Smooth muscle cell (in vitro differentiated cells): ENCODE results near the gene PAX7. TPM values are rescaled to one million over a fixed set of nuclear protein-coding genes. Genes with fewer than 3 reads are reported as not detected.

Experiments used
- DNase-seq: peaks from one replicate; lab custom pipeline; 2025; ENCODE audit not compliant: unreplicated experiment; lab: John Stamatoyannopoulos, UW
- H2AFZ ChIP-seq: fragments of 200-600 bp; sonication (generic); 2 replicates; pipeline ENCODE4 v1.6.0; 2016; ENCODE audit warnings: antibody characterized with exemption, low read depth, mild to moderate bottlenecking
- H3F3A ChIP-seq: fragments of 200-600 bp; sonication (generic); 2 replicates; pipeline ENCODE4 v1.6.0; 2017; ENCODE audit warnings: antibody characterized with exemption, low read depth
- H3K27ac ChIP-seq: fragments of 200-600 bp; sonication (generic); 2 replicates; pipeline ENCODE4 v1.5.1; 2016; ENCODE audit warnings: low read depth, mild to moderate bottlenecking
- H3K27me3 ChIP-seq: fragments of 200-600 bp; sonication (generic); 2 replicates; pipeline ENCODE4 v1.6.1; 2016; ENCODE audit warnings: low read depth, mild to moderate bottlenecking
- H3K36me3 ChIP-seq: fragments of 200-600 bp; sonication (generic); 2 replicates; pipeline ENCODE4 v1.5.1; 2016; ENCODE audit warnings: low read depth
- H3K4me1 ChIP-seq: fragments of 200-600 bp; sonication (generic); 2 replicates; pipeline ENCODE4 v1.5.1; 2016; ENCODE audit warnings: low read depth
- H3K4me2 ChIP-seq: fragments of 200-600 bp; sonication (generic); 2 replicates; pipeline ENCODE4 v1.6.0; 2016; ENCODE audit warnings: mild to moderate bottlenecking
- H3K4me3 ChIP-seq: fragments of 200-600 bp; sonication (generic); 2 replicates; pipeline ENCODE4 v1.5.1; 2016; ENCODE audit warnings: mild to moderate bottlenecking
- H3K79me2 ChIP-seq: fragments of 200-600 bp; sonication (generic); 2 replicates; pipeline ENCODE4 v1.6.0; 2016; ENCODE audit warnings: low read depth, mild to moderate bottlenecking
- H3K9ac ChIP-seq: fragments of 200-600 bp; sonication (generic); 2 replicates; pipeline ENCODE4 v1.6.0; 2016; ENCODE audit warnings: low read depth
- H3K9me3 ChIP-seq: fragments of 200-600 bp; sonication (generic); replicated peaks from 2 replicates; pipeline ENCODE4 v1.5.1; 2016; ENCODE audit warnings: low read depth
- H4K20me1 ChIP-seq: fragments of 200-600 bp; sonication (generic); 2 replicates; pipeline ENCODE4 v1.6.0; 2016; ENCODE audit warnings: low read depth
- WGBS: methylation state at CpG from one replicate; pipeline ENCODE4 v1.1.7; 2016; ENCODE audit warnings: low lambda C conversion rate; 5-methylcytosine and 5-hydroxymethylcytosine counted together
- polyA plus RNA-seq: library from polyadenylated mRNA; unstranded; fragments of >200 nt; fragmentation: Nextera tagmentation; extraction: Ambion mirVana; gene quantifications from 2 replicates; pipeline ENCODE4 v1.2.1, GENCODE V29; 2016
- total RNA-seq: library from RNA; depleted of rRNA; stranded (reverse); fragments of >200 nt; gene quantifications from 2 replicates; pipeline ENCODE4 v1.2.3, GENCODE V29; 2014
- TF ChIP-seq, protein P1 (sequence below): fragments of 200-600 bp; sonication (generic); IDR thresholded peaks from 2 replicates; pipeline ENCODE4 v1.5.1; 2017; ENCODE audit warnings: borderline replicate concordance, mild to moderate bottlenecking, antibody characterized with exemption; ENCODE audit not compliant: insufficient read depth, poor library complexity, severe bottlenecking

Gene PAX7
- total and polyA plus RNA-seq, 2 experiments from 2014 or later, result not detected

DNA sequence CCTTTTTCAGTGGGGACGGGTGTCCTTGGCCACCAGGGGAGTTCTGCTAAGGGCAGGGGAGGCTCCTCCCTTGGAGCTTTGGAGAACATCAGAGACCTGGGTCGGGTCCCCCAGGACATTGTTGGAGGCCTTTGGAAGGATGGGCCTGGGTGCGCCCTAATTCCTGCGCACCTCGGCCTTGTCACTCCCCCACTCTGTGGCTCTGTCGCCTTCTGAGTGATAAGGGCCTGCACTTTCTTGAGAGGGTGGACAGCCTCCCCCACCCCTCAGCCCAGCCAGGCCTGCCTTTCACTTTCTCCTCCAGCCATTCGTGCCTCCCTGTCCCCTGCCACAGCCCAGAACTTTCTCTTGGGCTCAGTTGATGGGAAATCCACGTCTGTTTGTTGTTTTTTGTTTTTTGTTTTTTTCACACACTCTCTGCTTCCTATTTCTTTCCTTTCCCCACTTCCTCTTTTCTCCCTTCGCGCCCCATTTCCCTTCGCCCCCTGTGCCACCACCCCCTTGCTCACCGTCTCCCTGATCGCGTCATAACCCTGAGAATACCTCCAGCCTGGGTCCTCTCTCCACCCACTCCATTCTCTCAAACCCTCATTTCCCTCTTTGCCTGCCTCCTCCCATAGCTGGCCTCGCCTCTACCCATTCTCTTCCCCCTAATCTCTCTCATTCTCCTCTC lies 85.6 kb downstream of the PAX7 start:
- H3K79me2 ChIP-seq, result no peaks in the 10 kb centered on the region
- no peaks in the 10 kb centered on the region for H3F3A ChIP-seq
- DNase-seq, result no peak
- peak overlapping the region; percentile 38 for H3K4me3 ChIP-seq
- no peaks in the 10 kb centered on the region for H4K20me1 ChIP-seq
- H3K27ac ChIP-seq, result no peak overlapping the region
- no peaks in the 10 kb centered on the region for H3K36me3 ChIP-seq
- WGBS, result 69% methylated on average over 8 of the region's 15 CpGs
- no peaks in the 10 kb centered on the region for H3K4me1 ChIP-seq
- no peak overlapping the region for H3K9ac ChIP-seq
- TF ChIP-seq, protein P1, sequence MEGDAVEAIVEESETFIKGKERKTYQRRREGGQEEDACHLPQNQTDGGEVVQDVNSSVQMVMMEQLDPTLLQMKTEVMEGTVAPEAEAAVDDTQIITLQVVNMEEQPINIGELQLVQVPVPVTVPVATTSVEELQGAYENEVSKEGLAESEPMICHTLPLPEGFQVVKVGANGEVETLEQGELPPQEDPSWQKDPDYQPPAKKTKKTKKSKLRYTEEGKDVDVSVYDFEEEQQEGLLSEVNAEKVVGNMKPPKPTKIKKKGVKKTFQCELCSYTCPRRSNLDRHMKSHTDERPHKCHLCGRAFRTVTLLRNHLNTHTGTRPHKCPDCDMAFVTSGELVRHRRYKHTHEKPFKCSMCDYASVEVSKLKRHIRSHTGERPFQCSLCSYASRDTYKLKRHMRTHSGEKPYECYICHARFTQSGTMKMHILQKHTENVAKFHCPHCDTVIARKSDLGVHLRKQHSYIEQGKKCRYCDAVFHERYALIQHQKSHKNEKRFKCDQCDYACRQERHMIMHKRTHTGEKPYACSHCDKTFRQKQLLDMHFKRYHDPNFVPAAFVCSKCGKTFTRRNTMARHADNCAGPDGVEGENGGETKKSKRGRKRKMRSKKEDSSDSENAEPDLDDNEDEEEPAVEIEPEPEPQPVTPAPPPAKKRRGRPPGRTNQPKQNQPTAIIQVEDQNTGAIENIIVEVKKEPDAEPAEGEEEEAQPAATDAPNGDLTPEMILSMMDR, result no peak
- no peak overlapping the region for H2AFZ ChIP-seq
- H3K27me3 ChIP-seq, result peaks cover 39% of the 10 kb centered on the region
- H3K4me2 ChIP-seq, result peak overlapping the region; percentile 86
- H3K9me3 ChIP-seq, result no peaks in the 10 kb centered on the region

DNA sequence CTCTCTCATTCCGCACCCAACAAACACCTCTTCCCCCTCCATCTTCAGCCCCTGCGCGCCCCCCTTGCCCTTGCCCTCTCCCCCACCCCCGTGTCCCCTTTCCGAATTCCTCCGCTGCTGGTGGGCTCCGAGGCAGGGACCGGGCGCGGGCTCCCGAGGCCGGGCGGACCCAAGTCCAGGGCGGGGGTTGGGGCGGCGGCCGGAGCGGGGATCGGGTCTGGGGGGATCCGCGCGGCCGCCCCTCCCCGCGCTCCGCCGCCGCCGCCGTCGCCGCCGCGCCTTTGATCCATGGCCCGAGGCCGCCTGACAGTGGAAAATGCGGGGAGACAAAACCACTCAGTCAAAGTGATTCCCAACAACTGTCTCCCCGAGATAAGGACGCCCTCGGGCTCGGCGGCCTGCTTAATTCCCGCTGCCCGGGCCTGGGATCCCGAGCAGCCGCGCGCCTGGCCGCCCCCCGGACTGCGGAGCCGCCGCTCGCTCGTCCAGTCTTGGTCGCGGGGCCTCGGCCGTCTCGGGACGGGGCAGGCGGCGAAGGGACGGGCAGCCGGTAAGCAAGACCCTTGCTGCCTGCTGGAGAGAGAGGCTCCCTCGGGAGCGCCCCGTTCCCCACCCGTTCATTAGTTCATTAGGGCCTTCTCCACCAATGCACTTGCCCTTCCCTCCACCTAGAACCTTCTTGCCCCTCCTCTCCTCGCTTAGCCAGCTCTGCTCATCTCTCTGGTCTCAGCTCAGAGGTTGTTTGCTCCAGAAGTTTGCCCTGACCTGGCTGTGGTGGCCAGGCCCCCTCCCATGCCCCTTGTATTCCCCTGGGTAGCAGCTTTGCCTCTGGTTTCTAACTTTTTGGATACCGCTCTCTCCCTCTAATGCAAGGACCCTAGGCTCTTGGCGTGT lies 86.4 kb downstream of the PAX7 start:
- H4K20me1 ChIP-seq, result no peaks in the 10 kb centered on the region
- H3K4me3 ChIP-seq, result peak overlapping the region; percentile 38
- H3K36me3 ChIP-seq, result no peaks in the 10 kb centered on the region
- no peaks in the 10 kb centered on the region for H3K4me1 ChIP-seq
- TF ChIP-seq, protein P1, result no peak
- H3F3A ChIP-seq, result no peaks in the 10 kb centered on the region
- H3K9me3 ChIP-seq, result no peaks in the 10 kb centered on the region
- DNase-seq, result no peak
- H3K79me2 ChIP-seq, result no peaks in the 10 kb centered on the region
- no peak overlapping the region for H3K9ac ChIP-seq
- no peak overlapping the region for H3K27ac ChIP-seq
- H3K27me3 ChIP-seq, result peaks cover 44% of the 10 kb centered on the region
- no peak overlapping the region for H2AFZ ChIP-seq
- H3K4me2 ChIP-seq, result peak overlapping the region; percentile 86
- 7% methylated on average over 38 of the region's 72 CpGs for WGBS

DNA sequence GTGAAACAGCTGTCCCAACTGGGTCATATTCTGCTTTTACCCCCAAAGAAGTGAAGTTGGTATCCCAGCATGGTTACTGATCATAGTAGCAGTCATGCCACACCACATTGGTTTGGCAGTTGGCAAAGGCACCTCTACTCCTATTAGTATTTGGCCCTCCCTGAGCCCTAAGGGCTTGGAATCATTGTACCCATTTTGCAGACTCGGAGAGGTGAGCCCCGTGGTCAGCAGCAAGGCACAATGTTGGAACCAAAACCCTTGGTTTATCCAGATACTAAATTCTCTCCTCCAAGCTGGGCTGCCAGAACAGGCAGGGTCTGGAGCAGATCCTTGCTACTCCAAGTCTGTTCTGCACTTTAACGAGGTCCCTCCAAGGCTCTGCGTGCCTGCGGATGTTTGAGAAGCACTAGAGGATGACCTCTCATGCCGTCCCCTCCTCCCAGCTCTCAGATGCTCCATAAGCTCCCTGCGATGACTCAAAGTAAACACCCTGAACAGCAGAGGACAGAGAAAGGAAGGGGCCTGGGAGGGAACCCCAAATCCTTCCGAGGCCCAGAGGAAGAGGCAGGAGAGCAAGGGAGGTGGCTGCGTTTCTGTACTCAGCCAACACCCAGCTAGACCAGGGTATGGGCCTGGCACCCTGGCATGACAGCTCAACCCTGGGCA lies 89.3 kb downstream of the PAX7 start:
- Histone ChIP-seq H3K79me2 (no peaks in the 10 kb centered on the region), H3K36me3 (no peaks in the 10 kb centered on the region), H4K20me1 (no peaks in the 10 kb centered on the region), H3K27me3 (peaks cover 64% of the 10 kb centered on the region), H3K4me3 (no peak overlapping the region), H3K4me1 (peaks cover 5% of the 10 kb centered on the region), H3F3A (no peaks in the 10 kb centered on the region), H3K27ac (no peak overlapping the region), H2AFZ (no peak overlapping the region), H3K9me3 (no peaks in the 10 kb centered on the region), H3K4me2 (no peak overlapping the region), H3K9ac (no peak overlapping the region)
- 47% methylated on average over 9 of the region's 9 CpGs for WGBS
- DNase-seq, result no peak
- TF ChIP-seq, protein P1, result no peak
